ENCODE data around the gene CTNNA2. TPM values are rescaled to one million over a fixed set of nuclear protein-coding genes. Genes with fewer than 3 reads are reported as not detected.

CTNNA2 gene
- total and polyA plus RNA-seq, 9 of the 15 experiments (the other 6 are each of a cell fraction or from before 2014, with no cell fraction given), result 0.03 to 0.40 (median 0.15) TPM

DNA sequence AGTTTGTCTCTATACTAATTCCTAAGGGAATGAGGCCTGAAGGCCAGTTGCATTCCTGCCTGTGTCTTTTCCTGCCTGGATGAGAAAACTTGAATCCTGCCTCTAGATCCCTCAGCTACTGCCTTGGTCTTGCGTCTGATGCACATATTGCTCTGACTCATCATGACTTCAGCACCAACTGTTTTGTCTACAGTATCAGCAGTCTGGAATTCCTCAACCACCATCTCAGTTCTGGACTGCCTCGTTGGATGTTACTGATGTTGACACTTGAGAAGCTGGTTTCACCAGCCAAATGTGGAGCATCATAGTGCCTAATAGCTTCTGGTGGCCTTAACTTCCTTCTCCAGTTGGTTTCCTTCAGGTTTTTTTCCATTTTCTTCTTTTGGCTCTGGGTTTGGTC, 211.0 kb downstream of the CTNNA2 start (continued):
- TF ChIP-seq, protein P1, sequence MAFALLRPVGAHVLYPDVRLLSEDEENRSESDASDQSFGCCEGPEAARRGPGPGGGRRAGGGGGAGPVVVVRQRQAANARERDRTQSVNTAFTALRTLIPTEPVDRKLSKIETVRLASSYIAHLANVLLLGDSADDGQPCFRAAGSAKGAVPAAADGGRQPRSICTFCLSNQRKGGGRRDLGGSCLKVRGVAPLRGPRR (CRISPR knock-in tag; IDR thresholded peaks at IDR 0.05), result no peak
- TF ChIP-seq SRF (CRISPR knock-in tag; IDR thresholded peaks at IDR 0.05), result no peak
- TF ChIP-seq HCFC1 (IDR thresholded peaks at IDR 0.05; ENCODE audit: low read depth, low read length), result no peak
- TF ChIP-seq GABPB2 (CRISPR knock-in tag; conservative IDR thresholded peaks at IDR 0.05), result no peak
- no peak for TF ChIP-seq SP2 (IDR thresholded peaks at IDR 0.05; ENCODE audit: extremely low read depth, low read depth, low read length, poor library complexity, severe bottlenecking)
- TF ChIP-seq NFE2 (IDR thresholded peaks at IDR 0.05; ENCODE audit: low read depth), result no peak
- TF ChIP-seq, protein P2, sequence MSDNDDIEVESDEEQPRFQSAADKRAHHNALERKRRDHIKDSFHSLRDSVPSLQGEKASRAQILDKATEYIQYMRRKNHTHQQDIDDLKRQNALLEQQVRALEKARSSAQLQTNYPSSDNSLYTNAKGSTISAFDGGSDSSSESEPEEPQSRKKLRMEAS (CRISPR knock-in tag; IDR thresholded peaks at IDR 0.05), result no peak
- TF ChIP-seq MEF2D (tag; conservative IDR thresholded peaks at IDR 0.05; ENCODE audit: low read depth), result no peak
- no peak for TF ChIP-seq POLR3A (IDR thresholded peaks at IDR 0.05; ENCODE audit: borderline replicate concordance, extremely low read depth, insufficient read depth, insufficient read length)
- TF ChIP-seq RBM14 (IDR thresholded peaks at IDR 0.05; ENCODE audit: borderline replicate concordance, insufficient read depth, low read depth, low read length), result no peak
- no peak for TF ChIP-seq NRF1 (conservative IDR thresholded peaks at IDR 0.05 in 1 of 2, IDR thresholded peaks at IDR 0.05 in 1 of 2)
- TF ChIP-seq ZNF174 (CRISPR knock-in tag; IDR thresholded peaks at IDR 0.05), result no peak

All from K562 (cell line).